Measurements from ENCODE around the gene CELF4.

Gene CELF4

DNA sequence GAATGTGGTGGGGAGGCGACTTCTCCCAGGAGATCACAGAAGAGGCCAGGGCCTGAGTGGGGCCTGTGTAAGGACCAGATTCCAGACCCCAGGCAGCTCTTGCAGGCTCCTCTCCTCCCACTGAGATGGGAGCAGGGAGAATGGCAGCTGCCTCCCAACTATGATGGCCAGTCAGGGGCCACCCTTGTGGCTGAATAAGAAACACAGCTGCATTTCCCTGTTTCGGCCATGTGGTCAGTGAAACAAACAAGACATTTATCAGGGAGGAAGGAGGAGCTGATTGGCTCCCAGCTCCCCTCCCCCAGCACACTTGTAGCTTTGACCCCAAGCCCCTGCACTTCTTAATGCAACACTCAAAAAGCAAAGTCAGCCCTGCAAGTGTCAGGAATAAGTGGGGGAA is 143.5 kb downstream of the CELF4 start:
- TF ChIP-seq GATA2 (IDR thresholded peaks at IDR 0.05; ENCODE audit: low read depth, low read length) (no peak), GATA3 (IDR thresholded peaks at IDR 0.05; ENCODE audit: low read depth, low read length) (no peak)

DNA sequence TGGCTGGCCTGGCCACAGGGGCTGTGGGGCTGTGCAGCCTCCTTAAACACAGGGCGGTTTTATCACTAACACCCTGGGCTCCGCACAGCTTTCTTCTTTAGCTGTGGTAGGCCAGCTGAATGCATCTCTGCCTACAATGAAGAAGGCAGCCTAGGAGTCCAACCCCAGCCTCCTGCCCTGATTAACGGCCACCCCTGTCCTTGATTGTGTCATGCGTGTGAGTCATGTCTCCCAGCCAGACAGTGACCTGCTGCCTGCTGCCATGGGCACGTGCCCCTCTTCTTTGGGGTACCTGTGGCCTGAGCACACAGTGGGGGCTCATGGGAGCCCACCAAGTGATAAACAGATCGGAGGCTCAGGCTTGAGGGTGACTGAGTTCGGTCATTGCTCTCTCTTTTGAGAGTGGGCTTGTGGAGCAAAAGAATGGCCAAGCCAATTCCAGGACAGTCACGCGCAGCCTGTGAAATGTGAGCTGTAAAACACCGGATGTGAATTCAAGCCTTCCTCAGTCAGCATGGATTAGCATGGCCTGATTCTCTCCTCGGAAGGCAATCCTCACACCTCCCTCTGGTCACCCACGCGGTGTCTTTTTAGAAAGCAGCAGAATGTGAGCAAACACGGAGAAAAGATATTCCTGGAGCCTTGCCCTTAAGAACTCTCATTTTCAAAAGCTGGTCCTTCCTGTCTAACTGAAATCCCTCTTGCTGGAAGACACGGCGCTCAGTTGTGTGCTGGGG is 144.1 kb downstream of the CELF4 start:
- TF ChIP-seq GATA3 (IDR thresholded peaks at IDR 0.05; ENCODE audit: low read depth, low read length) (no peak), GATA2 (IDR thresholded peaks at IDR 0.05; ENCODE audit: low read depth, low read length) (no peak)

- TF ChIP-seq GATA3 (IDR thresholded peaks at IDR 0.05; ENCODE audit: low read depth, low read length) (no peak), GATA2 (IDR thresholded peaks at IDR 0.05; ENCODE audit: low read depth, low read length) (no peak)
Measured at GRCh38 chr18:37420315-37420880, 145.2 kb downstream of the CELF4 start.

DNA sequence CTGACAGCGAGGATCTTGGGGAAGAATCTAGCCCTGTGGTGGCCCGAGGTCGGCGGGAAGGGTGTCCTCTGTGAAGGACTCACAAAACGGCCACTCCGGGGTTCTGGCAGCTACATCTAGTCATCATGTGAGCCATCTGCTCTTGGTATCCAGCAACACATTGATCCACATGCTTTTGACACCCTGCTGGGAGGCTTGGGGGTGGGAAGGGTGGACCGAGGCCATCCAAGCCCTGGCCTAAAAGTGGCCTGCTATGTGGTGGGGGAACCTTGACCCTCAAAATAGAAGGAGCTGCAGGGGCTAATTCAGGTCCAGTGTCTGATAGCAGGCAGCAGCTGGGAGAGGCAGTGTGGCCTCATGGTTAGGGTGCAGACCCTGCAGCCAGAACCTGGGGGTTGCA is 145.7 kb downstream of the CELF4 start:
- TF ChIP-seq GATA3 (IDR thresholded peaks at IDR 0.05; ENCODE audit: low read depth, low read length) (no peak), GATA2 (IDR thresholded peaks at IDR 0.05; ENCODE audit: low read depth, low read length) (no peak)

- TF ChIP-seq GATA2 (IDR thresholded peaks at IDR 0.05; ENCODE audit: low read depth, low read length) (no peak), GATA3 (IDR thresholded peaks at IDR 0.05; ENCODE audit: low read depth, low read length) (no peak)
Measured at GRCh38 chr18:37419315-37419714, 146.3 kb downstream of the CELF4 start.

- TF ChIP-seq GATA3 (IDR thresholded peaks at IDR 0.05; ENCODE audit: low read depth, low read length) (no peak), GATA2 (IDR thresholded peaks at IDR 0.05; ENCODE audit: low read depth, low read length) (no peak)
Measured at GRCh38 chr18:37414816-37415215, 150.8 kb downstream of the CELF4 start.

- TF ChIP-seq GATA2 (IDR thresholded peaks at IDR 0.05; ENCODE audit: low read depth, low read length) (no peak), GATA3 (IDR thresholded peaks at IDR 0.05; ENCODE audit: low read depth, low read length) (no peak)
Measured at GRCh38 chr18:37412829-37413228, 152.8 kb downstream of the CELF4 start.

DNA sequence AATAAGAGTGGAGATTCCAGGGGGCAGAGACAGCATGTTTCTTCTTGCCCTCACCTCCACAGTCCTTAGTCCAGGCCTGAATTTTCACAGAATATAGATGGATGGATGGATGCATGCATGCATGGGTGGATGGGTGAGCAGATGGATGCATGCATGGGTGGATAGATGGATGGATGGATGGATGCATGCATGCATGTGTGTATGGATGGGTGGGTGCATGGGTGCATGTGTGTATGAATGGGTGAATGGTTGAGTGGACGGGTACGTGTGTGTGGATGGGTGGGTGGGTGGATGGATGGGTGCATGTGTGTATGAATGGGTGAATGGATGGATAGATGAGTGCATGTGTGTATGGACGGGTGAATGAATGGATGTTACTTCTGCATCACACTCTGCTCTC is 153.3 kb downstream of the CELF4 start:
- TF ChIP-seq GATA3 (IDR thresholded peaks at IDR 0.05; ENCODE audit: low read depth, low read length): no peak
- TF ChIP-seq GATA2 (IDR thresholded peaks at IDR 0.05; ENCODE audit: low read depth, low read length): no peak

DNA sequence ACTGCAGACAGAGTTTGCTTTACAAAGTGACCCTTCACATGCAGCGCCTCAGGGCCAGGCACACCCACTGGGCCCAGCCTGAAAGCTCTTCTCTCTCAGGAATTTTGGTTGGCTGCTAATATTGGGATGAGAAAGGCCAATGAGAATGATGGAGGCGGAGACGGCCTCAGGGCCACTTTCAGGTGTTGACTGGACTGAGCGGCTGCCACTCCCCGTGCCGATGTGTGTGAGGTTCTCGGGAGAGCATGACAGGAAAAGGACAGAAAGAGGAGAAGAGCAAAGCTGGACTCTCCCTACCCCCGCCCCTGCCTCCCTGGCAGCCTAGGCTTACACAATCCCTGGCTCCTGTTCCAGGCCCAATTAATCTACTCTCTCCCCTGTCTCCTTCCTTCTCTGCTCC is 155.7 kb downstream of the CELF4 start:
- TF ChIP-seq GATA2 (IDR thresholded peaks at IDR 0.05; ENCODE audit: low read depth, low read length) (no peak), GATA3 (IDR thresholded peaks at IDR 0.05; ENCODE audit: low read depth, low read length) (no peak)

DNA sequence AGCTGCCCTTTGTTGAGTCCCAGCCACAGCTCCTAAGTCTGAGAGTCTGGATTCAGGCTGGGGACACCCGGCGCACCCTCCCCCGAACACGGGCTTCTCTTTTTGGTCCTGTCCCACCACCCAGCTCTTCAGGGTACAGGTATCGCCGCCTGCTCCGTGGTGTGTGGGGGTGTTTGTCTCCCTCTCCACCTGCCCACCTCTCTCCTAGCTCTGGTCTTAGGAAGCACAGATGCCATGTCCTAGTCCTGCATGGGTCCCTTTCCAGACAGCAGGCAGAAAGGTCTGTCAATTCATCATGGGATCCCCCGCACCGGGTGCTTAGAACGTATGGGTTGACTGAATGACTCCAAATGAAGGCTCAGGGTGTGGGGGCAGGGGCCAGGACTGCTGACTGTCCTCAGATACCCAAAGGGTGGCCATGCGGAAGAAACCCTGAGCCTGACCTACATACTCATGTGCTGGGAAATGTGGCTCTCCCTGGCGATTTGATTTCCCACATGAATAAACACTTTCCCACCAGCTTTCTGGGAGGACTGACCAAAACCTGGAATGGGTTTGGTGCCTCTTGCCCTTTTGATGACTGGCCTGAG is 156.8 kb downstream of the CELF4 start:
- TF ChIP-seq GATA3 (IDR thresholded peaks at IDR 0.05; ENCODE audit: low read depth, low read length) (no peak), GATA2 (IDR thresholded peaks at IDR 0.05; ENCODE audit: low read depth, low read length) (no peak)

DNA sequence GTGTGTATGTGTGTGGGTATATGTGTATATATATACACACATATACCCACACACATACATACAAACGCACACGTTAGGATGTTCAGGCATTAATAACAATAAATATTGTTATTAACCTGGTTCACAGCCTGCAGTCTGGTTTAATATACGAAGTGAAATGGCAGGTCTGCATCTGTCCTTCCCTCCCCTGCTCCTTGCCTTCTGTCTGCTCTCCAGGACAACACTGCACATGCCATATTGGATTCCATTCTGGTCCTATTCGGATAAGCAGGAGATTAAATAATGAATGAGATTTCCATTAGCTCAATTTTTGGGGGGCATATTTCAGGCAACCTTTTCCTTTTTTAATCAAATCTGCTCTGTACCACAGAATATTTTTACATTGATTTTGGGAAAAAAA is 158.0 kb downstream of the CELF4 start:
- TF ChIP-seq GATA2 (IDR thresholded peaks at IDR 0.05; ENCODE audit: low read depth, low read length): no peak
- TF ChIP-seq GATA3 (IDR thresholded peaks at IDR 0.05; ENCODE audit: low read depth, low read length): no peak

- no peak for TF ChIP-seq GATA2 (IDR thresholded peaks at IDR 0.05; ENCODE audit: low read depth, low read length)
- no peak for TF ChIP-seq GATA3 (IDR thresholded peaks at IDR 0.05; ENCODE audit: low read depth, low read length)
Measured at GRCh38 chr18:37405772-37406171, 159.8 kb downstream of the CELF4 start.

DNA sequence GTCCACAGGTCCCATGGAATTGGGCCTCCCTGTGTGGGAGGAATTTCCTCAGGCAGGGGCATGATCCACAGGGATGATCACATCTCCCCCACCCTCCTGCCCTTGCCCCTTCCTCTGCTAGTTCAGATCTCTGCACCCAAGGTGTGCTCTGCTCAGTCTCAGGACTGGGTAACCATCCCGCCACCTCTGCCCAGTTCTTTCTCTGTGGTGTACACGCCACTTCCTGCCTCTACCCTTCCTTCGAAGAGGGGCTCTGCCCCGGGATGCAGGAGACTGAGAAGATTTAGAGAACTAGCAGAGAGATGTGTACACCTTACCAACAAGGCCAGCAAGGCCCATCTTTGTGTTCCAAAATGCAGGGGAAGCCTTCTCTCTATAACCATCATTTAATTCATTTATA is 160.4 kb downstream of the CELF4 start:
- no peak for TF ChIP-seq GATA3 (IDR thresholded peaks at IDR 0.05; ENCODE audit: low read depth, low read length)
- no peak for TF ChIP-seq GATA2 (IDR thresholded peaks at IDR 0.05; ENCODE audit: low read depth, low read length)

- TF ChIP-seq GATA3 (IDR thresholded peaks at IDR 0.05; ENCODE audit: low read depth, low read length): no peak
- no peak for TF ChIP-seq GATA2 (IDR thresholded peaks at IDR 0.05; ENCODE audit: low read depth, low read length)
Measured at GRCh38 chr18:37403788-37404187, 161.8 kb downstream of the CELF4 start.

All from SH-SY5Y (cell line).